OCI-LY7 (cell line): ENCODE data around the gene ZSCAN25. TPM values are rescaled to one million over a fixed set of nuclear protein-coding genes. Genes with fewer than 3 reads are reported as not detected.

Experiments
- BruUV-seq: library from RNA; stranded (reverse); fragments of 400-500 nt; replicated peaks from 2 replicates; lab custom pipeline; 2021; lab: Mats Ljungman, UMichigan
- CTCF ChIA-PET: fragments of 300-600 bp; sonication (Branson Sonifier 250); formaldehyde crosslinking; loops from one replicate; lab custom pipeline; 2022; ENCODE audit warnings: antibody characterized with exemption; ENCODE audit not compliant: unreplicated experiment; lab: Charles Lee
- POLR2A ChIA-PET: fragments of 300-600 bp; sonication (Branson Sonifier 250); formaldehyde crosslinking; loops from one replicate; lab custom pipeline; 2022; ENCODE audit warnings: antibody characterized with exemption; lab: Charles Lee
- DNase-seq: peaks from one replicate; pipeline ENCODE4 v3.0.0-alpha.2; 2015; ENCODE audit warnings: low spot score
- H2AFZ ChIP-seq: fragments of 200-600 bp; sonication (generic), shearing (Covaris generic); 2 replicates; pipeline ENCODE4 v1.6.1; 2014; ENCODE audit warnings: mild to moderate bottlenecking, antibody characterized with exemption, low read length, moderate library complexity
- H3K27ac ChIP-seq: fragments of 200-600 bp; sonication (generic); 2 replicates; pipeline ENCODE4 v1.5.1; 2014; ENCODE audit warnings: mixed run types, low read depth, mild to moderate bottlenecking, moderate library complexity, low read length, inconsistent platforms; ENCODE audit not compliant: poor library complexity, severe bottlenecking
- H3K36me3 ChIP-seq: fragments of 200-600 bp; sonication (generic); 2 replicates; pipeline ENCODE4 v1.6.1; 2014; ENCODE audit warnings: mild to moderate bottlenecking, antibody characterized with exemption, low read length, moderate library complexity, mixed read lengths; ENCODE audit not compliant: insufficient read depth
- H3K4me1 ChIP-seq: fragments of 200-600 bp; sonication (generic); 2 replicates; pipeline ENCODE4 v1.5.1; 2014; ENCODE audit warnings: mild to moderate bottlenecking, low read length; ENCODE audit not compliant: insufficient read depth, poor library complexity, severe bottlenecking
- H3K4me2 ChIP-seq: fragments of 200-600 bp; sonication (generic); 2 replicates; pipeline ENCODE4 v1.6.1; 2014; ENCODE audit warnings: mild to moderate bottlenecking, low read length
- H3K4me3 ChIP-seq: fragments of 200-600 bp; sonication (generic); 2 replicates; pipeline ENCODE4 v1.5.1; 2014; ENCODE audit warnings: mild to moderate bottlenecking, low read depth, low read length; ENCODE audit not compliant: poor library complexity, severe bottlenecking
- H3K79me2 ChIP-seq: fragments of 200-600 bp; sonication (generic); 2 replicates; pipeline ENCODE4 v1.6.1; 2016; ENCODE audit warnings: low read depth, mild to moderate bottlenecking, low read length, moderate library complexity, mixed read lengths; ENCODE audit not compliant: insufficient read depth
- H3K9me2 ChIP-seq: fragments of 200-600 bp; sonication (generic); 2 replicates; pipeline ENCODE4 v1.6.1; 2016; ENCODE audit warnings: mild to moderate bottlenecking, low read length, mixed read lengths; ENCODE audit not compliant: insufficient read depth
- H3K9me3 ChIP-seq: fragments of 200-600 bp; sonication (generic); 2 replicates; pipeline ENCODE4 v1.6.1; 2014; ENCODE audit warnings: mild to moderate bottlenecking, mixed run types, low read length, mixed read lengths
- H4K20me1 ChIP-seq: fragments of 200-600 bp; sonication (generic); 2 replicates; pipeline ENCODE4 v1.6.1; 2014; ENCODE audit warnings: mild to moderate bottlenecking, antibody characterized with exemption, low read length, moderate library complexity, mixed read lengths; ENCODE audit not compliant: insufficient read depth
- CTCF ChIP-seq: fragments of 200-600 bp; sonication (generic); conservative IDR thresholded peaks from 2 replicates; pipeline ENCODE4 v1.5.1; 2014; ENCODE audit warnings: mild to moderate bottlenecking, antibody characterized with exemption, low read length, moderate library complexity, mixed read lengths
- EZH2phosphoT487 ChIP-seq: fragments of 200-600 bp; sonication (generic); IDR thresholded peaks from 2 replicates; pipeline ENCODE4 v1.6.1; 2018; ENCODE audit warnings: low read depth, borderline replicate concordance, mild to moderate bottlenecking, mixed run types, antibody characterized with exemption, low read length, moderate library complexity, mixed read lengths
- intact Hi-C: fragments of 100-400 bp; cut with micrococcal nuclease; formaldehyde crosslinking; loops from one replicate; pipeline ENCODE4 v1.10.0; 2022; ENCODE audit not compliant: unreplicated experiment
- total RNA-seq, 2 experiments: library from RNA; depleted of rRNA in 1 of 2; stranded (reverse); fragments of >200 nt in 1 of 2; shearing (Covaris generic) in 1 of 2; gene quantifications; 2 replicates each; pipeline ENCODE4 v1.2.3, GENCODE V29; 2014 to 2022

The ZSCAN25 gene
- total RNA-seq, 2 experiments from 2014 or later, result 12.0 to 14.3 TPM

- intact Hi-C loops, result no loop called here
- POLR2A ChIA-PET, result interaction anchor here (0.7 to 1.2 kb wide), 2 partner anchors 11 to 68 kb away, joined by 3 read pairs; no protein-coding TSS in a partner anchor
These were observed 9.9 kb downstream of the ZSCAN25 start for GRCh38 chr7:99626661-99627060.

GRCh38 chr7:99627513-99627912 lies 10.8 kb downstream of the ZSCAN25 start:
- Histone ChIP-seq H3K4me3 (no peak overlapping the region), H3K4me1 (no peaks in the 10 kb centered on the region), H3K9me3 (no peaks in the 10 kb centered on the region), H3K9me2 (no peaks in the 10 kb centered on the region), H2AFZ (no peak overlapping the region), H3K4me2 (no peak overlapping the region), H4K20me1 (no peaks in the 10 kb centered on the region), H3K27ac (no peak overlapping the region), H3K36me3 (peaks cover 87% of the 10 kb centered on the region), H3K79me2 (no peaks in the 10 kb centered on the region)
- CTCF ChIA-PET, result no interaction called here
- TF ChIP-seq EZH2phosphoT487, result no peak
- DNase-seq, result no peak
- POLR2A ChIA-PET, result interaction anchor here (0.5 kb wide), 1 partner anchor 99 kb away, joined by 4 read pairs; no protein-coding TSS in a partner anchor
- BruUV-seq, result no TSS peak
- intact Hi-C loops, result no loop called here

More at GRCh38 chr7:99626661-99627060, 9.9 kb downstream of the ZSCAN25 start:
- Histone ChIP-seq H3K9me2 (no peaks in the 10 kb centered on the region), H3K9me3 (no peaks in the 10 kb centered on the region), H4K20me1 (no peaks in the 10 kb centered on the region), H3K36me3 (peaks cover 90% of the 10 kb centered on the region), H3K4me3 (no peak overlapping the region), H3K4me2 (no peak overlapping the region), H3K79me2 (no peaks in the 10 kb centered on the region), H3K27ac (no peak overlapping the region), H2AFZ (no peak overlapping the region), H3K4me1 (no peaks in the 10 kb centered on the region)
- CTCF ChIA-PET, result no interaction called here
- BruUV-seq, result no TSS peak
- TF ChIP-seq EZH2phosphoT487 (no peak), CTCF (no peak)
- no peak for DNase-seq

- Histone ChIP-seq H3K79me2 (no peaks in the 10 kb centered on the region), H3K27ac (no peak overlapping the region), H4K20me1 (no peaks in the 10 kb centered on the region), H3K4me3 (no peak overlapping the region), H2AFZ (no peak overlapping the region), H3K4me2 (no peak overlapping the region), H3K36me3 (peaks cover 80% of the 10 kb centered on the region; the same call in 1 of the 2 replicates), H3K9me2 (no peaks in the 10 kb centered on the region), H3K9me3 (no peaks in the 10 kb centered on the region), H3K4me1 (no peaks in the 10 kb centered on the region)
- intact Hi-C loops, result no loop called here
- BruUV-seq, result no TSS peak
- ChIA-PET CTCF (no interaction called here), POLR2A (no interaction called here)
- no peak for TF ChIP-seq EZH2phosphoT487
- no peak for TF ChIP-seq CTCF
- no peak for DNase-seq
These were observed 12.0 kb downstream of the ZSCAN25 start for GRCh38 chr7:99628471-99629465.
